ENCODE measurements around the gene FCMR. TPM values are rescaled to one million over a fixed set of nuclear protein-coding genes. Genes with fewer than 3 reads are reported as not detected.

FCMR gene
- total and polyA plus RNA-seq, 2 donors (not counting 1 experiment from before 2014, with no cell fraction given): 711 to 931 TPM

DNA sequence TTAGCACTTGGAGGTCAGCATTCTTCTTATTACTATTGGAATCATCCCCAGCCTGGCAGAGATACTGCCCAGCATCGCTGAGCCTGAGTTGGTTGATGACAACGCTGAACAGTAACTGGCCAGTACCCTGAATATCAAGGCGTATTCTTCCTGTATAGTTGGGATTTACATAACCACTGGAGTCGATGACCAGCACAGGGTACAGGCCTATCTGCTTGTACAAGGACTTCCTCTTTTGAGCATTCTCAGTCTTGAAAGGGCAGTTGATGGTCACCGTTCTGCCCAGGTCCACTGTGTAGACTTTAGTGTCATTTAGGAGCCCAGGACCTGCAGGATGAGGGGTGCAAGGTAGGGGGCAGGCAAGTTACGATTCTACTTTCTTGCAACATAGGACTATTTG lies 15.7 kb upstream of the FCMR start:
- Histone ChIP-seq H2AFZ (ENCODE audit: insufficient read depth, low read depth, low read length, poor library complexity, severe bottlenecking) (no peak overlapping the region), H3K36me3 (replicated peaks in 1 of 2; ENCODE audit: control extremely low read depth in 1 of 2, control insufficient read depth in 1 of 2, extremely low read depth in 1 of 2, insufficient read depth in 2 of 2, low read length in 1 of 2) (no peaks in the 10 kb centered on the region), H3K4me3 (ENCODE audit: control extremely low read depth in 1 of 5, extremely low read depth in 1 of 5, insufficient read depth in 1 of 5, low read depth in 2 of 5, low read length in 4 of 5) (no peak overlapping the region), H3K27me3 (replicated peaks in 1 of 4; ENCODE audit: control extremely low read depth in 1 of 4, control insufficient read depth in 3 of 4, insufficient read depth in 4 of 4, low read length in 3 of 4) (no peaks in the 10 kb centered on the region), H3K9ac (ENCODE audit: low read length) (no peak overlapping the region), H3K9me3 (ENCODE audit: control extremely low read depth in 1 of 3, control insufficient read depth in 2 of 3, insufficient read depth in 1 of 3, low read length in 2 of 3) (no peaks in the 10 kb centered on the region), H3K79me2 (ENCODE audit: control insufficient read depth, insufficient read depth, low read length) (peaks cover 18% of the 10 kb centered on the region), H3K27ac (ENCODE audit: low read length in 2 of 2) (no peak overlapping the region), H3K4me1 (ENCODE audit: control insufficient read depth in 2 of 2, insufficient read depth in 2 of 2, low read length in 2 of 2) (peaks cover 9 to 12% of the 10 kb centered on the region in 2 donors), H3K4me2 (replicated peaks; ENCODE audit: low read depth, low read length, poor library complexity, severe bottlenecking) (no peak overlapping the region), H4K20me1 (ENCODE audit: control insufficient read depth, insufficient read depth, low read length, poor library complexity, severe bottlenecking) (no peaks in the 10 kb centered on the region)
- ATAC-seq (ENCODE audit: low read depth) (no peak), DNase-seq (no peak)
- Mint-ChIP-seq H3K27me3 (no peaks in the 10 kb centered on the region), H3K4me3 (no peak overlapping the region), H3K9me3 (ENCODE audit: insufficient read depth) (no peaks in the 10 kb centered on the region), H3K4me1 (peaks cover 12% of the 10 kb centered on the region), H3K27ac (no peak overlapping the region)
- intact Hi-C loops (cut with micrococcal nuclease): no loop called here
- 92% methylated on average over 4 of the region's 6 CpGs for WGBS (ENCODE audit: insufficient coverage)
- ChIA-PET CTCF (interaction anchor here (4.8 to 14.5 kb wide), 6 partner anchors 9 to 274 kb away, joined by 18 to 723 read pairs (median 96); partner anchors contain the start of genes FCMR and PIGR), POLR2A (interaction anchor here (0.6 kb wide), 1 partner anchor 19 kb away, joined by 4 read pairs; no protein-coding TSS in a partner anchor)
- TF ChIP-seq CTCF (IDR thresholded peaks at IDR 0.05) (no peak), EZH2 (IDR thresholded peaks at IDR 0.05; ENCODE audit: borderline replicate concordance, insufficient read depth, low read depth, low read length, poor library complexity, severe bottlenecking) (no peak)

DNA sequence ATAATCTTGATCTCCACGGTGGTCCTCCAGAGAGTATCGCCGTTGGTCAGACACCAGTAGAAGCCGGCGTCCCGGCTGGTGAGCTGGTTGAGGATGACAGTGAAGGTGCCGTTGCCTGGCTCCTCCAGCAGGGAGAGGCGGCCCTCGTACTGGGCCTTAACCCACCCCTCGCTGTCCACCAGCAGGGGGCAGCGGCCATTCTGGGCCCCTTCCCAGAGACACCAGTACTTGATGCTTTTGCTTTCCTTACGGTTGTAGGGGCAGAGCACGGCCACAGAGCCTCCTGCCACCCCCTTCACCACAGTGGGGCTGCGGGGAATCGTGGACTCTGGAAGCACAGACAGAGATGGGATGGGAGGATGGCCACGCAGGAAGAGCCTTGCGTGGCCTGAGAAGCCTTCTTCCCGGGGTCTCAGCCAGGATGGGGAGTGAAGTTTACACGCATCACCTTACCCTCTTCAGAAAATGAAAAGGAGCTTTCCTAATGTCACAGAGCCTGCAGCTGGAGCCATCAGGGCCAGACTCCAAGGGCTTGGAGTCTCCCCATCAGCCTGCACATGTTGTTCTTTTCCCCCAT lies 13.8 kb upstream of the FCMR start:
- POLR2A ChIA-PET: interaction anchor here (0.6 kb wide), 1 partner anchor 34 kb away, joined by 3 read pairs; no protein-coding TSS in a partner anchor
- intact Hi-C loops (cut with micrococcal nuclease): no loop called here
- H3K4me1 Mint-ChIP-seq: peaks cover 30% of the 10 kb centered on the region
- Histone ChIP-seq H3K9ac (ENCODE audit: low read length) (no peak overlapping the region), H3K79me2 (ENCODE audit: control insufficient read depth, insufficient read depth, low read length) (peaks cover 33% of the 10 kb centered on the region), H3K4me1 (ENCODE audit: control insufficient read depth in 2 of 2, insufficient read depth in 2 of 2, low read length in 2 of 2) (peaks cover 27 to 30% of the 10 kb centered on the region in 2 donors), H2AFZ (ENCODE audit: insufficient read depth, low read depth, low read length, poor library complexity, severe bottlenecking) (no peak overlapping the region), H4K20me1 (ENCODE audit: control insufficient read depth, insufficient read depth, low read length, poor library complexity, severe bottlenecking) (no peaks in the 10 kb centered on the region), H3K4me3 (ENCODE audit: control extremely low read depth in 1 of 5, extremely low read depth in 1 of 5, insufficient read depth in 1 of 5, low read depth in 2 of 5, low read length in 4 of 5) (no peak overlapping the region), H3K4me2 (replicated peaks; ENCODE audit: low read depth, low read length, poor library complexity, severe bottlenecking) (no peak overlapping the region), H3K27ac (ENCODE audit: low read length in 2 of 2) (no peak overlapping the region), H3K9me3 (ENCODE audit: control extremely low read depth in 1 of 3, control insufficient read depth in 2 of 3, insufficient read depth in 1 of 3, low read length in 2 of 3) (no peaks in the 10 kb centered on the region), H3K36me3 (replicated peaks in 1 of 2; ENCODE audit: control extremely low read depth in 1 of 2, control insufficient read depth in 1 of 2, extremely low read depth in 1 of 2, insufficient read depth in 2 of 2, low read length in 1 of 2) (no peaks in the 10 kb centered on the region), H3K27me3 (replicated peaks in 1 of 4; ENCODE audit: control extremely low read depth in 1 of 4, control insufficient read depth in 3 of 4, insufficient read depth in 4 of 4, low read length in 3 of 4) (no peaks in the 10 kb centered on the region)
- H3K27ac Mint-ChIP-seq: no peak overlapping the region
- H3K27me3 Mint-ChIP-seq: no peaks in the 10 kb centered on the region
- ATAC-seq (ENCODE audit: low read depth) (peak; percentile 14), DNase-seq (peak; percentile 59)
- CTCF ChIA-PET: interaction anchor here (0.9 to 14.5 kb wide), 18 partner anchors 9 to 272 kb away, joined by 3 to 723 read pairs (median 8); partner anchors contain the start of genes FCMR and PIGR
- no peaks in the 10 kb centered on the region for H3K9me3 Mint-ChIP-seq (ENCODE audit: insufficient read depth)
- H3K4me3 Mint-ChIP-seq: no peak overlapping the region
- no peak for TF ChIP-seq EZH2 (IDR thresholded peaks at IDR 0.05; ENCODE audit: borderline replicate concordance, insufficient read depth, low read depth, low read length, poor library complexity, severe bottlenecking)
- peak; percentile 51 for TF ChIP-seq CTCF (IDR thresholded peaks at IDR 0.05)
- 71% methylated on average over 12 of the region's 19 CpGs for WGBS (ENCODE audit: insufficient coverage)

All from B cell (primary cell).